Right atrium auricular region (tissue), 2 donors: ENCODE data around the gene CSTPP1. TPM values are rescaled to one million over a fixed set of nuclear protein-coding genes. Genes with fewer than 3 reads are reported as not detected.

Experiments
- DNase-seq: peaks from one replicate; pipeline ENCODE4 v3.0.0-alpha.2; 2019; ENCODE audit warnings: low spot score
- H3K27ac ChIP-seq, 2 donors: fragments of 200-600 bp; sonication (generic); 1 replicate in 1 of 2; 2 replicates in 1 of 2; pipeline ENCODE4 v1.5.1; 2016 to 2019
- H3K27me3 ChIP-seq, 2 donors: fragments of 200-600 bp; sonication (generic); one replicate each; pipeline versions ENCODE4 v1.5.1 to v1.6.0; 2017 to 2019
- H3K36me3 ChIP-seq: fragments of 200-600 bp; sonication (generic); one replicate; pipeline ENCODE4 v1.5.1; 2016
- H3K4me1 ChIP-seq, 2 donors: fragments of 200-600 bp; sonication (generic); one replicate each; pipeline versions ENCODE4 v1.5.1 to v1.6.0; 2017 to 2019
- H3K4me3 ChIP-seq, 2 donors: fragments of 200-600 bp; sonication (generic); 1 replicate in 1 of 2; 2 replicates in 1 of 2; pipeline ENCODE4 v1.5.1; 2017 to 2019; ENCODE audit warnings: mild to moderate bottlenecking in 1 of 2, moderate library complexity in 1 of 2
- H3K9me3 ChIP-seq, 2 donors: fragments of 200-600 bp; sonication (generic); one replicate each; pipeline ENCODE4 v1.5.1; 2019
- CTCF ChIP-seq, 2 donors: fragments of 200-600 bp; sonication (generic); IDR thresholded peaks; one replicate each; pipeline ENCODE4 v1.5.1; 2019; ENCODE audit warnings: antibody characterized with exemption in 2 of 2
- total RNA-seq, 2 donors: library from RNA; depleted of rRNA; stranded (reverse); fragments of >200 nt; gene quantifications; one replicate each; pipeline ENCODE4 v1.1.0, GENCODE V29; 2016

The CSTPP1 gene
- total RNA-seq, 2 donors from 2014 or later = 8.1 to 14.0 TPM

DNA sequence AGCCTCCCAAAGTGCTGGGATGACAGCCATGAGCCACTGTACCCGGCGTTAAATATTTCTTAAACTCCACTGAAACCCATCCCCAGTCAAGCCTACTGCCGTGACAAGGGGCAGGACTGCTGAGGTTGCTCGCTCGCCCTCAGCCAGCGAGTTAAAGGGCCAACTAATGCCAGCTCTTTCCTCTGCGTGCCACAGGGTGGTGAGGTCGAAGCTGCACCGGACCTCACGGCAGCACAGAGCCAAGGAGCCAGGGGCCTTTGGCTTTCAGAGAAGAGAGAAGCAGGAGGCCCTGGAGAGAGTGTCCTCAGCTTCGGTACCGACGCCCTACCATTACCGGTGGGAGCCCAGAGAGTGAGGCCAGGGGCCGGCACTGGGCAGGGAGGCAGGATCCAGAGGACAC lies 227.3 kb downstream of the CSTPP1 start:
- TF ChIP-seq CTCF (IDR thresholded peaks at IDR 0.05) = no peak
- peaks cover 0 to 18% of the 10 kb centered on the region in 2 donors for H3K4me1 ChIP-seq
- no peak for DNase-seq
- no peaks in the 10 kb centered on the region for H3K27me3 ChIP-seq
- no peak overlapping the region for H3K27ac ChIP-seq
- H3K4me3 ChIP-seq = no peak overlapping the region
- peaks cover 53% of the 10 kb centered on the region for H3K36me3 ChIP-seq
- H3K9me3 ChIP-seq = no peaks in the 10 kb centered on the region

GRCh38 chr11:47164321-47164720 lies 227.8 kb downstream of the CSTPP1 start:
- no peak overlapping the region for H3K4me3 ChIP-seq
- H3K27me3 ChIP-seq = no peaks in the 10 kb centered on the region
- peaks cover 57% of the 10 kb centered on the region for H3K36me3 ChIP-seq
- H3K27ac ChIP-seq = no peak overlapping the region
- peaks cover 0 to 18% of the 10 kb centered on the region in 2 donors for H3K4me1 ChIP-seq
- no peaks in the 10 kb centered on the region for H3K9me3 ChIP-seq
- DNase-seq = no peak
- TF ChIP-seq CTCF (IDR thresholded peaks at IDR 0.05) = no peak

GRCh38 chr11:47165253-47165840 lies 228.8 kb downstream of the CSTPP1 start:
- Histone ChIP-seq H3K36me3 (peaks cover 67% of the 10 kb centered on the region), H3K9me3 (no peaks in the 10 kb centered on the region), H3K4me3 (no peak overlapping the region), H3K27ac (no peak overlapping the region), H3K4me1 (peaks cover 0 to 18% of the 10 kb centered on the region in 2 donors), H3K27me3 (no peaks in the 10 kb centered on the region)
- DNase-seq = no peak
- TF ChIP-seq CTCF (IDR thresholded peaks at IDR 0.05) = no peak

- no peak for DNase-seq
- peaks cover 78% of the 10 kb centered on the region for H3K36me3 ChIP-seq
- H3K9me3 ChIP-seq = no peaks in the 10 kb centered on the region
- no peak overlapping the region for H3K4me3 ChIP-seq
- no peak overlapping the region for H3K27ac ChIP-seq
- TF ChIP-seq CTCF (IDR thresholded peaks at IDR 0.05) = no peak
- peaks cover 0 to 12% of the 10 kb centered on the region in 2 donors for H3K4me1 ChIP-seq
- H3K27me3 ChIP-seq = no peaks in the 10 kb centered on the region
Measured at GRCh38 chr11:47166368-47166767, 229.8 kb downstream of the CSTPP1 start.

DNA sequence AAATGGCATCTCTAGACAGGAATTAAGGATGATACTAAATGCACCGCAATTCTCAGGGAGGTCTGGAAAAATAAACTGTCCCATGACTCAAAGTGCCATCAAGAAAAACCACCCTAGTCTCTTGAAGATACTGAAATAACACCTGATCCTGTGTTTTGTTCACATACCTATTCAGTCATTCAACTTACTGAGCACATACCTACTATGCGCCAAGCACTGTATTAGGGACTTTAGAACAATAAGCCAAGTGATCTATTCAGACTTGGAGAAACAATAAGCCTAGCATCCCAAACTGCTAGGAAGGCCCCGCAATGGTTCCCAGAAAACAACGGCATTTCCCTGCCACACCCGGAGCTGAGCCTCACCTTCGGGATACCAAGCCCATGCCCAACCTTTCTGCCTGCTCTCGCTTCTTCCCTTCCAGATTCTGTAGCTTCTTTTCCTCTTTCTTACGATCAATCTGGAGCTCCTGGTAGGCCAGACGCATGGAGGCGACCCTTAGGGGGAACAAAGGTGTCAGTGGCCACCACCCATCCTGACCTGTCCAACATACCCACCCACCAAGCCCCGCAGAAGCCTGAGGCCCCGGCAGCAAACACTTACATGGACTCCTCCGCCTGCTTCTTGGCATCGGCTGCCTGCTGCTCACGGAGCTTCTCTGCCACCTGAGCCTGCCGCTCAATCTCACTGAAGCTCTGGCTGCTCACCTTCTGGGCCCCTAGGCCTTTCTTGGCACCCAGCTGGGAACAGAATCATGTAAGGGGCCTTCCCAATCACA lies 234.7 kb downstream of the CSTPP1 start:
- H3K36me3 ChIP-seq = peaks cover 89% of the 10 kb centered on the region
- peaks cover 0 to 36% of the 10 kb centered on the region in 2 donors for H3K4me1 ChIP-seq
- H3K4me3 ChIP-seq = no peak overlapping the region
- H3K27me3 ChIP-seq = no peaks in the 10 kb centered on the region
- DNase-seq = no peak
- TF ChIP-seq CTCF (IDR thresholded peaks at IDR 0.05) = no peak
- H3K27ac ChIP-seq = no peak overlapping the region
- H3K9me3 ChIP-seq = no peaks in the 10 kb centered on the region
